DND-41 (cell line): Measurements from ENCODE around the gene HS2ST1.

Experiments used
- EZH2 ChIP-seq: IDR thresholded peaks from 3 replicates; pipeline ENCODE4 v1.6.1; 2012; ENCODE audit warnings: borderline replicate concordance, low read depth, mild to moderate bottlenecking, moderate library complexity, low read length, inconsistent platforms; ENCODE audit not compliant: severe bottlenecking
- TF ChIP-seq, protein P1 (sequence below): IDR thresholded peaks from 2 replicates; pipeline ENCODE4 v1.5.1; 2012; ENCODE audit warnings: borderline replicate concordance, low read length, moderate library complexity, mild to moderate bottlenecking; ENCODE audit not compliant: poor library complexity, severe bottlenecking; ENCODE audit errors: extremely low read depth

DNA sequence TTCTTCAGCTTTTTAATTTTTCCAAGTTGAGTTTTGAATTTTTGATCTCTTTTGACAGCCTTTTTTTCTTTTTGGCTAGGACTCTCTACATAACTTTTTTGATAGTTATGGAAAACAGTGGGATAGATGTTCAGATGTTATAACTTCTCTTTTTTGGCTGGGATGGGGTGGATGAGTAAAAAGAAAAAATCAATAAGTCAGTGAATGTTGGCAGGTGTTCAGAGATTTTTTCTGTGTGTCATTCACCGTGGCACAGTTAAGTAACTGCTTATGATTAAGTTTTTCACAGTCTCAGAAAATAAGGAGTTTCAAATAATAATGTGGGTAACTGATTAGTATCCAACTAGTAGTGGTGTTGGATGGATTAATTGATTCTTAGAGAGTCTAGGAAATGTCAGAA lies 24.0 kb downstream of the HS2ST1 start:
- TF ChIP-seq, protein P1, sequence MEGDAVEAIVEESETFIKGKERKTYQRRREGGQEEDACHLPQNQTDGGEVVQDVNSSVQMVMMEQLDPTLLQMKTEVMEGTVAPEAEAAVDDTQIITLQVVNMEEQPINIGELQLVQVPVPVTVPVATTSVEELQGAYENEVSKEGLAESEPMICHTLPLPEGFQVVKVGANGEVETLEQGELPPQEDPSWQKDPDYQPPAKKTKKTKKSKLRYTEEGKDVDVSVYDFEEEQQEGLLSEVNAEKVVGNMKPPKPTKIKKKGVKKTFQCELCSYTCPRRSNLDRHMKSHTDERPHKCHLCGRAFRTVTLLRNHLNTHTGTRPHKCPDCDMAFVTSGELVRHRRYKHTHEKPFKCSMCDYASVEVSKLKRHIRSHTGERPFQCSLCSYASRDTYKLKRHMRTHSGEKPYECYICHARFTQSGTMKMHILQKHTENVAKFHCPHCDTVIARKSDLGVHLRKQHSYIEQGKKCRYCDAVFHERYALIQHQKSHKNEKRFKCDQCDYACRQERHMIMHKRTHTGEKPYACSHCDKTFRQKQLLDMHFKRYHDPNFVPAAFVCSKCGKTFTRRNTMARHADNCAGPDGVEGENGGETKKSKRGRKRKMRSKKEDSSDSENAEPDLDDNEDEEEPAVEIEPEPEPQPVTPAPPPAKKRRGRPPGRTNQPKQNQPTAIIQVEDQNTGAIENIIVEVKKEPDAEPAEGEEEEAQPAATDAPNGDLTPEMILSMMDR, result no peak
- no peak for TF ChIP-seq EZH2
